Islet of Langerhans (tissue), 1 donor: ENCODE data around the gene WWOX.
"Not testable (repeated sequence)": the region's sequence is repeated elsewhere in the genome, so short reads cannot be mapped to it uniquely, and the experiment has no call there.

Experiments
- FAIRE-seq: peaks from one replicate; lab custom pipeline; 2011; peaks lifted over from hg19 to GRCh38; lab: Jason Lieb, UNC

WWOX gene

GRCh38 chr16:79045191-79045590 lies 945.7 kb downstream of the WWOX start:
- FAIRE-seq, result no peak

- no peak for FAIRE-seq
Measured at GRCh38 chr16:79047337-79047736, 947.9 kb downstream of the WWOX start.

- no peak for FAIRE-seq
Measured at GRCh38 chr16:79049040-79049439, 949.6 kb downstream of the WWOX start.

GRCh38 chr16:79050063-79050462 lies 950.6 kb downstream of the WWOX start:
- FAIRE-seq, result no peak

GRCh38 chr16:79051313-79051712 lies 951.9 kb downstream of the WWOX start:
- no peak for FAIRE-seq

GRCh38 chr16:79052198-79052597 lies 952.7 kb downstream of the WWOX start:
- not testable (repeated sequence) for FAIRE-seq

GRCh38 chr16:79053577-79053976 lies 954.1 kb downstream of the WWOX start:
- no peak for FAIRE-seq

- FAIRE-seq, result no peak
Measured at GRCh38 chr16:79054211-79054984, 954.9 kb downstream of the WWOX start.

GRCh38 chr16:79055251-79055970 lies 956.0 kb downstream of the WWOX start:
- no peak for FAIRE-seq

GRCh38 chr16:79061181-79061580 lies 961.7 kb downstream of the WWOX start:
- no peak for FAIRE-seq

- FAIRE-seq, result no peak
Measured at GRCh38 chr16:79062336-79062735, 962.9 kb downstream of the WWOX start.

GRCh38 chr16:79062821-79063220 lies 963.4 kb downstream of the WWOX start:
- no peak for FAIRE-seq

GRCh38 chr16:79064256-79064972 lies 965.0 kb downstream of the WWOX start:
- no peak for FAIRE-seq

- no peak for FAIRE-seq
Measured at GRCh38 chr16:79066561-79066960, 967.1 kb downstream of the WWOX start.

- no peak for FAIRE-seq
Measured at GRCh38 chr16:79067600-79067999, 968.1 kb downstream of the WWOX start.

- no peak for FAIRE-seq
Measured at GRCh38 chr16:79069121-79069520, 969.7 kb downstream of the WWOX start.

- no peak for FAIRE-seq
Measured at GRCh38 chr16:79069633-79070032, 970.2 kb downstream of the WWOX start.

- FAIRE-seq, result no peak
Measured at GRCh38 chr16:79071424-79071823, 972.0 kb downstream of the WWOX start.

- FAIRE-seq, result no peak
Measured at GRCh38 chr16:79072517-79072916, 973.1 kb downstream of the WWOX start.

GRCh38 chr16:79073566-79073965 lies 974.1 kb downstream of the WWOX start:
- no peak for FAIRE-seq

- no peak for FAIRE-seq
Measured at GRCh38 chr16:79074541-79074940, 975.1 kb downstream of the WWOX start.

- no peak for FAIRE-seq
Measured at GRCh38 chr16:79074951-79075350, 975.5 kb downstream of the WWOX start.
